PC-9 (cell line): Measurements from ENCODE around the gene IGLL5. TPM values are rescaled to one million over a fixed set of nuclear protein-coding genes. Genes with fewer than 3 reads are reported as not detected.

Experiments used
- BruUV-seq: library from RNA; stranded (reverse); fragments of 400-500 nt; replicated peaks from 2 replicates; lab custom pipeline; 2021; lab: Mats Ljungman, UMichigan
- CTCF ChIA-PET: fragments of 300-600 bp; sonication (Branson Sonifier 250); formaldehyde crosslinking; loops from one replicate; lab custom pipeline; 2022; ENCODE audit warnings: antibody characterized with exemption; lab: Charles Lee
- POLR2A ChIA-PET: fragments of 300-600 bp; sonication (Branson Sonifier 250); formaldehyde crosslinking; loops from one replicate; lab custom pipeline; 2022; ENCODE audit warnings: antibody characterized with exemption; ENCODE audit not compliant: unreplicated experiment; lab: Charles Lee
- DNase-seq, 2 experiments: peaks; one replicate each; pipeline versions ENCODE4 v3.0.0 to v3.0.0-alpha.2; 2015 to 2022; ENCODE audit warnings: mixed read lengths in 1 of 2
- H2AFZ ChIP-seq: fragments of 200-600 bp; sonication (generic); 2 replicates; pipeline ENCODE4 v1.8.1; 2017; ENCODE audit warnings: antibody characterized with exemption
- H3F3A ChIP-seq: fragments of 200-600 bp; sonication (generic); 2 replicates; pipeline ENCODE4 v1.8.1; 2017; ENCODE audit warnings: antibody characterized with exemption, mild to moderate bottlenecking, low read depth; ENCODE audit not compliant: insufficient read depth
- H3K27ac ChIP-seq: fragments of 200-600 bp; sonication (generic); 2 replicates; pipeline ENCODE4 v1.6.1; 2016; ENCODE audit warnings: mixed run types
- H3K27me3 ChIP-seq: fragments of 200-600 bp; sonication (generic); 2 replicates; pipeline ENCODE4 v1.6.1; 2016; ENCODE audit warnings: low read depth, mixed run types; ENCODE audit not compliant: insufficient read depth
- H3K36me3 ChIP-seq: fragments of 200-600 bp; sonication (generic); 2 replicates; pipeline ENCODE4 v1.6.1; 2016; ENCODE audit warnings: low read depth, mixed run types
- H3K4me1 ChIP-seq: fragments of 200-600 bp; sonication (generic); replicated peaks from 2 replicates; pipeline ENCODE4 v1.6.1; 2016; ENCODE audit warnings: mixed run types; ENCODE audit not compliant: insufficient read depth
- H3K4me2 ChIP-seq: fragments of 200-600 bp; sonication (generic); 2 replicates; pipeline ENCODE4 v1.6.1; 2017; ENCODE audit warnings: mixed run types
- H3K4me3 ChIP-seq: fragments of 200-600 bp; sonication (generic); 2 replicates; pipeline ENCODE4 v1.6.1; 2016; ENCODE audit warnings: mixed run types
- H3K79me2 ChIP-seq: fragments of 200-600 bp; sonication (generic); 2 replicates; pipeline ENCODE4 v1.6.1; 2017; ENCODE audit warnings: low read depth, mixed run types
- H3K9me2 ChIP-seq: fragments of 200-600 bp; sonication (generic); 2 replicates; pipeline ENCODE4 v1.8.1; 2017; ENCODE audit warnings: mild to moderate bottlenecking; ENCODE audit not compliant: insufficient read depth
- H3K9me3 ChIP-seq: fragments of 200-600 bp; sonication (generic); 2 replicates; pipeline ENCODE4 v1.8.1; 2016; ENCODE audit warnings: low read depth; ENCODE audit not compliant: insufficient read depth
- H4K20me1 ChIP-seq: fragments of 200-600 bp; sonication (generic); 2 replicates; pipeline ENCODE4 v1.8.1; 2017; ENCODE audit not compliant: insufficient read depth
- EZH2 ChIP-seq: fragments of 200-600 bp; sonication (generic); IDR thresholded peaks from 2 replicates; pipeline ENCODE4 v1.8.0; 2017; ENCODE audit warnings: antibody characterized with exemption, low read depth
- intact Hi-C: fragments of 100-400 bp; cut with micrococcal nuclease; formaldehyde crosslinking; loops from one replicate; pipeline ENCODE4 v1.10.0; 2022; ENCODE audit not compliant: unreplicated experiment
- total RNA-seq: library from RNA; stranded (reverse); gene quantifications from 2 replicates; pipeline ENCODE4 v1.2.3, GENCODE V29; 2021
- TF ChIP-seq, protein P1 (sequence below): fragments of 200-600 bp; sonication (generic); conservative IDR thresholded peaks from 2 replicates; pipeline ENCODE4 v1.6.1; 2017; ENCODE audit warnings: mixed run types, antibody characterized with exemption, mild to moderate bottlenecking, moderate library complexity

Gene IGLL5
- total RNA-seq, 1 experiment from 2014 or later = not detected

DNA sequence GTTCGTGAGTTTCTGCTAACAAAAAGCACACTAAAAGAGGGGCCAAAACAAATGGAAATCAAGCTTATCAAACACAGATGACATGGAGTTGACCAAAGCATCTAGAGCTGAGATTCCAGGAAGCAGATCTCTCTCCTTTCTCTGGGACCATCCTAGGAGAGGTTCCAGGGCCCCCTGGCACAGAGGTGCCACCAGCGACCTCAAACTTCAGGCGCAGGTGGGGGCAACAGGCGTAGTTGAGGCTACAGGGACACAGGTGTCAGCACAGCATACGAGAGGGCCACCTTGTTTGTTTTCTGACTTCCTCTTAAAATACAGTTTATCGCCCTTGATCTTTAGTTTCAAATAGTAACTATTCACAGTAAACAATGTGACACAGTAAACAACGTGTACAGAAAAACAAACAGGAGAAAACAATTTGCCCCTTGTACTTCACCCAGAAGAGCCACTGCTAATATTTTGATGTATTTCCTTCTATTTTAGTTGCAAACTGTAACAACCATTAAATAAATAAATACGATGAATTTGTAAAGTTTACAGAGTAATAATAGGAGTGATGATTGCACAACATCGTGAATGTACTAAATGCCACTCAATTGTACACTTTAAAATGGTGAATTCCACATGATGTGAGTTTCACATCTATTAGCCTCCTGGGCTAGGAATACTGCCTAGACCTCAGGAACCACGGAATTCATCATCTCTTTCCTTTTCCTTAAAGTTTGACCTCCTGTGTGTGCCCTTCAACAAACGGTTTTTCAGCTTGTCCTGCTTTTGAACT, 52.2 kb downstream of the IGLL5 start:
- no peaks in the 10 kb centered on the region for H3K36me3 ChIP-seq
- peaks cover 40% of the 10 kb centered on the region for H3K27me3 ChIP-seq
- H4K20me1 ChIP-seq = no peaks in the 10 kb centered on the region
- ChIA-PET CTCF (no interaction called here), POLR2A (no interaction called here)
- intact Hi-C loops = no loop called here
- no peaks in the 10 kb centered on the region for H3K4me1 ChIP-seq
- no peak overlapping the region for H3K4me2 ChIP-seq
- TF ChIP-seq, protein P1, sequence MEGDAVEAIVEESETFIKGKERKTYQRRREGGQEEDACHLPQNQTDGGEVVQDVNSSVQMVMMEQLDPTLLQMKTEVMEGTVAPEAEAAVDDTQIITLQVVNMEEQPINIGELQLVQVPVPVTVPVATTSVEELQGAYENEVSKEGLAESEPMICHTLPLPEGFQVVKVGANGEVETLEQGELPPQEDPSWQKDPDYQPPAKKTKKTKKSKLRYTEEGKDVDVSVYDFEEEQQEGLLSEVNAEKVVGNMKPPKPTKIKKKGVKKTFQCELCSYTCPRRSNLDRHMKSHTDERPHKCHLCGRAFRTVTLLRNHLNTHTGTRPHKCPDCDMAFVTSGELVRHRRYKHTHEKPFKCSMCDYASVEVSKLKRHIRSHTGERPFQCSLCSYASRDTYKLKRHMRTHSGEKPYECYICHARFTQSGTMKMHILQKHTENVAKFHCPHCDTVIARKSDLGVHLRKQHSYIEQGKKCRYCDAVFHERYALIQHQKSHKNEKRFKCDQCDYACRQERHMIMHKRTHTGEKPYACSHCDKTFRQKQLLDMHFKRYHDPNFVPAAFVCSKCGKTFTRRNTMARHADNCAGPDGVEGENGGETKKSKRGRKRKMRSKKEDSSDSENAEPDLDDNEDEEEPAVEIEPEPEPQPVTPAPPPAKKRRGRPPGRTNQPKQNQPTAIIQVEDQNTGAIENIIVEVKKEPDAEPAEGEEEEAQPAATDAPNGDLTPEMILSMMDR = no peak
- no peak for TF ChIP-seq EZH2
- H3K27ac ChIP-seq = no peak overlapping the region
- no peak for DNase-seq
- H3K9me3 ChIP-seq = no peaks in the 10 kb centered on the region
- no peak overlapping the region for H3K4me3 ChIP-seq
- no peaks in the 10 kb centered on the region for H3K9me2 ChIP-seq
- no peaks in the 10 kb centered on the region for H3F3A ChIP-seq
- H2AFZ ChIP-seq = no peak overlapping the region
- BruUV-seq = no TSS peak
- H3K79me2 ChIP-seq = no peaks in the 10 kb centered on the region

DNA sequence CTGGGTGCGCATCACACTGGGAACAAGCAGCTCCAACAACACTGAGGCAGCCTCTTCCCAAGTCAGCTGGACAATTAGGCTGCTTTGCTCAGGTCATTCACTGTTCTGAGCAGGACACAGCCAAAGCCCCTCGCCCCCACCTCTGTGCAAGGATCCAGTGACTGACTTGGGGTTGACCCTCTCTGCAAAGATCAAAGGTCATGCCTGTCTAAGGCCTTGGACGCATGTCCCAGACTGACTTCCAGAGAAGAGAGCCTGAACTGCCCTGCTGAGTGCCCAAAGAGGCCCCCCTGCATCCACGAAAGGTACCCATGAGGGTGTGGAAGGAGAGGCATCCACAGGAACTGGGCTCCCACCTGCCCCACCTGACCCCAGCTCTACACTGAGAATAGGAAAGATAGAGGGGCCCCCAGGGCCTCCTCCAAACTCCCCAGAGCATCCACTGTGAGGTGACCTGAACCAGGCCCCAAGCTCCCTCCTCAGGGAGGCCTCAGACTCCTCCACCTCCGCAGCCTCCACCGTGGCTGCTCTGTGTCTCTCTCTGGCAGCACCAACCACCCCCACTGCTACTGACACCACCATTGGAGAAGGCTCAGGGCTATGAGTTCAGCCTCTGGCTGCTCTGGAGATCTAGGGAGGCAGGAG, 53.5 kb downstream of the IGLL5 start:
- CTCF ChIA-PET = no interaction called here
- no peaks in the 10 kb centered on the region for H3F3A ChIP-seq
- H3K36me3 ChIP-seq = no peaks in the 10 kb centered on the region
- H3K27me3 ChIP-seq = peaks cover 49% of the 10 kb centered on the region
- no peak for DNase-seq
- POLR2A ChIA-PET = no interaction called here
- H4K20me1 ChIP-seq = no peaks in the 10 kb centered on the region
- H3K9me3 ChIP-seq = no peaks in the 10 kb centered on the region
- intact Hi-C loops = no loop called here
- no TSS peak for BruUV-seq
- no peak for TF ChIP-seq EZH2
- TF ChIP-seq, protein P1 = no peak
- no peaks in the 10 kb centered on the region for H3K9me2 ChIP-seq
- H3K4me3 ChIP-seq = no peak overlapping the region
- H2AFZ ChIP-seq = no peak overlapping the region
- H3K27ac ChIP-seq = no peak overlapping the region
- no peaks in the 10 kb centered on the region for H3K4me1 ChIP-seq
- H3K79me2 ChIP-seq = no peaks in the 10 kb centered on the region
- no peak overlapping the region for H3K4me2 ChIP-seq

DNA sequence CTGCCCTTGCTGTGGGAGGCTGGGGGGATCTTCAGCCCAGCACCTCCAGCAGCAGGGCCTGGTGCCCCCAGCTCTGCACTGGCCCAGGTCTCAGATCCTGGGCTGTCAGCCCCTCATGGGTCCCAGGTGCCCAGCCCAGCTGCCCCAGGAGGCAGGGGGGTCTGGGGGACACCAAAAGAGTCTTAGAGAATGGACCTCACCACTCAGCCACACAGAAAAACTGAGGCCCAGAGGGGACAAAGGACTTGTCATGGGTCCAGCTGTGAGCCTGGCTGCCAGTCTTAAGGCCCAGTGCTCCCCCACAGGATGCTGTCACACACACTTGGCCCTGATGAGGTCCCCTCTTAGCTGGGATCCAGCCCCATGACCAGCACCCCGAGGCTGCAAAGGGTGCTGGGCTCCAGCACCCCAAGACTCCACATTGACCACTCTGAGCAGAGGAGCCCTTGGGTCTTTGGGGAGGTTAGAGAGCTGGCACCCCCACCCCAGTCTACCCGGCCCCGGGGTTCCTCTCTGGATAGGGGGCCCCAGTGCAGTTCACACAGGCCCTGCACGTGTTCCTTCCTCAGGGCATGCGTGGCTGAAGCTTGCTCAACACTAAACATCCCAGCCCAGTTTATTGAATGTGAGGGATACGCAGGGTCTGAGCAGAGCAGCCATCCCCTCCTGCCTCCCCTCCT, 54.4 kb downstream of the IGLL5 start:
- POLR2A ChIA-PET = no interaction called here
- H3K27me3 ChIP-seq = peaks cover 49% of the 10 kb centered on the region
- no peak for DNase-seq
- TF ChIP-seq EZH2 = no peak
- TF ChIP-seq, protein P1 = no peak
- no TSS peak for BruUV-seq
- H3K9me2 ChIP-seq = no peaks in the 10 kb centered on the region
- H2AFZ ChIP-seq = no peak overlapping the region
- no peaks in the 10 kb centered on the region for H3K9me3 ChIP-seq
- intact Hi-C loops = no loop called here
- H3K79me2 ChIP-seq = no peaks in the 10 kb centered on the region
- H4K20me1 ChIP-seq = no peaks in the 10 kb centered on the region
- H3K4me3 ChIP-seq = no peak overlapping the region
- CTCF ChIA-PET = no interaction called here
- H3K27ac ChIP-seq = no peak overlapping the region
- H3K4me2 ChIP-seq = no peak overlapping the region
- H3K4me1 ChIP-seq = no peaks in the 10 kb centered on the region
- no peaks in the 10 kb centered on the region for H3F3A ChIP-seq
- no peaks in the 10 kb centered on the region for H3K36me3 ChIP-seq
